Brain microvascular endothelial cell (primary cell): ENCODE results near the gene DEFB110.

Experiments
- DNase-seq: peaks from one replicate; pipeline ENCODE4 v3.0.0-alpha.2; 2020
- H3K27ac ChIP-seq: fragments of 250-450 bp; sonication (Bioruptor Pico); 2 replicates; pipeline ENCODE4 v1.5.1; 2020; ENCODE audit warnings: mild to moderate bottlenecking, moderate library complexity
- H3K27me3 ChIP-seq: fragments of 250-450 bp; sonication (Bioruptor Pico); replicated peaks from 2 replicates; pipeline ENCODE4 v1.5.1; 2020; ENCODE audit warnings: mild to moderate bottlenecking
- H3K36me3 ChIP-seq: fragments of 250-450 bp; sonication (Bioruptor Pico); replicated peaks from 2 replicates; pipeline ENCODE4 v1.5.1; 2020; ENCODE audit warnings: mild to moderate bottlenecking
- H3K4me3 ChIP-seq: 2 replicates; pipeline ENCODE4 v1.5.1; 2011; ENCODE audit warnings: low read depth, mild to moderate bottlenecking, control low read depth, low read length, moderate library complexity
- CTCF ChIP-seq: IDR thresholded peaks from 2 replicates; pipeline ENCODE4 v1.5.1; 2011; ENCODE audit warnings: low read depth, mild to moderate bottlenecking, moderate library complexity, low read length, control low read depth, inconsistent platforms; ENCODE audit errors: missing control alignments
- in situ Hi-C: cut with HindIII; loops from 2 replicates; pipeline ENCODE4 v1.10.0; 2017; ENCODE audit warnings: low sequenced_read_pairs, low pct_ligation_motif_present

The DEFB110 gene

GRCh38 chr6:50030777-50031562 lies 9.2 kb upstream of the DEFB110 start:
- no peak overlapping the region for H3K27ac ChIP-seq
- H3K36me3 ChIP-seq, result no peaks in the 10 kb centered on the region
- H3K27me3 ChIP-seq, result no peaks in the 10 kb centered on the region
- TF ChIP-seq CTCF, result no peak
- no peak overlapping the region for H3K4me3 ChIP-seq
- in situ Hi-C loops, result no loop called here
- no peak for DNase-seq

GRCh38 chr6:50030350-50030749 lies 8.6 kb upstream of the DEFB110 start:
- TF ChIP-seq CTCF, result no peak
- Histone ChIP-seq H3K36me3 (no peaks in the 10 kb centered on the region), H3K27me3 (no peaks in the 10 kb centered on the region), H3K27ac (no peak overlapping the region), H3K4me3 (no peak overlapping the region)
- in situ Hi-C loops, result no loop called here
- no peak for DNase-seq

GRCh38 chr6:50025258-50025657 lies 3.5 kb upstream of the DEFB110 start:
- Histone ChIP-seq H3K27ac (no peak overlapping the region), H3K36me3 (no peaks in the 10 kb centered on the region), H3K4me3 (no peak overlapping the region), H3K27me3 (no peaks in the 10 kb centered on the region)
- DNase-seq, result no peak
- in situ Hi-C loops, result no loop called here
- no peak for TF ChIP-seq CTCF

GRCh38 chr6:50007819-50008218 lies 14.0 kb downstream of the DEFB110 start:
- H3K36me3 ChIP-seq, result no peaks in the 10 kb centered on the region
- no peak overlapping the region for H3K27ac ChIP-seq
- DNase-seq, result no peak
- TF ChIP-seq CTCF, result no peak
- no peak overlapping the region for H3K4me3 ChIP-seq
- no peaks in the 10 kb centered on the region for H3K27me3 ChIP-seq
- in situ Hi-C loops, result no loop called here

GRCh38 chr6:50003139-50003538 lies 18.7 kb downstream of the DEFB110 start:
- Histone ChIP-seq H3K27me3 (no peaks in the 10 kb centered on the region), H3K36me3 (no peaks in the 10 kb centered on the region), H3K27ac (no peak overlapping the region), H3K4me3 (no peak overlapping the region)
- no peak for TF ChIP-seq CTCF
- DNase-seq, result no peak
- in situ Hi-C loops, result no loop called here

- H3K36me3 ChIP-seq, result no peaks in the 10 kb centered on the region
- H3K27ac ChIP-seq, result no peak overlapping the region
- in situ Hi-C loops, result no loop called here
- no peak for TF ChIP-seq CTCF
- DNase-seq, result no peak
- H3K27me3 ChIP-seq, result no peaks in the 10 kb centered on the region
- no peak overlapping the region for H3K4me3 ChIP-seq
These were observed 26.5 kb downstream of the DEFB110 start for GRCh38 chr6:49995278-49995677.
